Measurements from ENCODE around the gene HTRA1. TPM values are rescaled to one million over a fixed set of nuclear protein-coding genes. Genes with fewer than 3 reads are reported as not detected.

HTRA1 gene
- total and polyA plus RNA-seq, 2 donors (not counting 1 experiment from before 2014, with no cell fraction given) = 109 to 216 TPM

DNA sequence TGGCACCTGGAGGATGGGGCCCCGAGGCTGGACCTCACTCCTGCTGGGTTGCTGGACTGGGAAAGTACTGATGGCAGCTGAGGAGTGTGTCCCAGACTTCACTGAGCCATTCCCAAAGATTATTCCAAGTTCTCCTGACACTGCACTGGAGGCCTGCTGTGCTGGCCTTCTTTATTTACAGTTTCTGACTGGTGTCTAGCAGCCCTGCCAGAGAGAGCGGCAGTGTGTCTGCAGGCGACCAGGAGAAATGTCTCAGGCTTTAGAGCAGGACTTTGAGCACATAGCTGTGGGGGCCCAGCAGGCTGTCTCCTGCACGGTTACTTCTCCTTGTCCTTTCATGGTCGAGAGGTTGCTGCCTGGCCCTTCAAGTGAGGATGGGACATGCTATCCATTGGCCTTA is 16.1 kb downstream of the HTRA1 start:
- H3K4me1 ChIP-seq (ENCODE audit: control insufficient read depth, extremely low read depth, insufficient read depth, low read length) = peaks cover 10% of the 10 kb centered on the region
- no peaks in the 10 kb centered on the region for H4K20me1 ChIP-seq (ENCODE audit: control insufficient read depth, extremely low read depth, insufficient read depth, low read length)
- no peak overlapping the region for H2AFZ ChIP-seq (ENCODE audit: low read length)
- no peak overlapping the region for H3K4me3 ChIP-seq (replicated peaks in 1 of 4; ENCODE audit: control extremely low read depth in 1 of 4, insufficient read depth in 1 of 4, low read depth in 3 of 4, low read length in 4 of 4)
- H3K27me3 ChIP-seq (ENCODE audit: control insufficient read depth, insufficient read depth, low read length) = no peaks in the 10 kb centered on the region
- H3K36me3 ChIP-seq (ENCODE audit: control insufficient read depth, insufficient read depth, low read length) = no peaks in the 10 kb centered on the region
- H3K27ac ChIP-seq (ENCODE audit: insufficient read depth, low read length) = no peak overlapping the region
- TF ChIP-seq EZH2 (IDR thresholded peaks at IDR 0.05; ENCODE audit: low read length, missing control alignments) = no peak
- TF ChIP-seq, protein P1, sequence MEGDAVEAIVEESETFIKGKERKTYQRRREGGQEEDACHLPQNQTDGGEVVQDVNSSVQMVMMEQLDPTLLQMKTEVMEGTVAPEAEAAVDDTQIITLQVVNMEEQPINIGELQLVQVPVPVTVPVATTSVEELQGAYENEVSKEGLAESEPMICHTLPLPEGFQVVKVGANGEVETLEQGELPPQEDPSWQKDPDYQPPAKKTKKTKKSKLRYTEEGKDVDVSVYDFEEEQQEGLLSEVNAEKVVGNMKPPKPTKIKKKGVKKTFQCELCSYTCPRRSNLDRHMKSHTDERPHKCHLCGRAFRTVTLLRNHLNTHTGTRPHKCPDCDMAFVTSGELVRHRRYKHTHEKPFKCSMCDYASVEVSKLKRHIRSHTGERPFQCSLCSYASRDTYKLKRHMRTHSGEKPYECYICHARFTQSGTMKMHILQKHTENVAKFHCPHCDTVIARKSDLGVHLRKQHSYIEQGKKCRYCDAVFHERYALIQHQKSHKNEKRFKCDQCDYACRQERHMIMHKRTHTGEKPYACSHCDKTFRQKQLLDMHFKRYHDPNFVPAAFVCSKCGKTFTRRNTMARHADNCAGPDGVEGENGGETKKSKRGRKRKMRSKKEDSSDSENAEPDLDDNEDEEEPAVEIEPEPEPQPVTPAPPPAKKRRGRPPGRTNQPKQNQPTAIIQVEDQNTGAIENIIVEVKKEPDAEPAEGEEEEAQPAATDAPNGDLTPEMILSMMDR (conservative IDR thresholded peaks at IDR 0.05 in 1 of 2, IDR thresholded peaks at IDR 0.05 in 1 of 2; ENCODE audit: low read depth in 1 of 2, low read length in 2 of 2) = no peak
- no peak for DNase-seq (ENCODE audit: low read depth in 2 of 2)
- no peak overlapping the region for H3K9ac ChIP-seq (ENCODE audit: insufficient read depth, low read length)
- no peaks in the 10 kb centered on the region for H3K9me3 ChIP-seq (ENCODE audit: control insufficient read depth, insufficient read depth, low read depth, low read length)
- H3K4me2 ChIP-seq (ENCODE audit: extremely low read depth, insufficient read depth, low read length) = no peak overlapping the region
- no peaks in the 10 kb centered on the region for H3K79me2 ChIP-seq (ENCODE audit: control insufficient read depth, insufficient read depth, low read length)

DNA sequence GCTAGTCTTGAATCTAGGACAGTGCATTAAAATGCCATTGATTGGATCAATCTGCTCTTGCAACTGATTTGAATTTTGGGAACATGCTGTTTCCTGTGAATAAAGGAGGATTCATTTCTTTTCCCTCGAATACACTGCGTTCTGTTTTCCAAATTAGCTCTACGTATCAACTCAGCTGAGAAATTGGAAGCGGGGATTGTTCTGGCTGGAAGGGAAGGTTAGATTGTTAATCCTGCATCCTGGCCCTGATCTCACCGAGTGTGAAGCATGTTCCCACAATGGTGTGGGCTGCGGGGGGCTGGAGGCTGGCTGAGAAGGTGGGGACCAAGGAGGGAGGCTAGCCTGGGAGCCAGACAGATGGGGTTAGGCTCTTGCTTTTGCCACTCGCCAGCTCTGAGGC is 17.6 kb downstream of the HTRA1 start:
- Histone ChIP-seq H3K27me3 (ENCODE audit: control insufficient read depth, insufficient read depth, low read length) (no peaks in the 10 kb centered on the region), H4K20me1 (ENCODE audit: control insufficient read depth, extremely low read depth, insufficient read depth, low read length) (no peaks in the 10 kb centered on the region), H3K27ac (ENCODE audit: insufficient read depth, low read length) (no peak overlapping the region), H3K36me3 (ENCODE audit: control insufficient read depth, insufficient read depth, low read length) (no peaks in the 10 kb centered on the region), H2AFZ (ENCODE audit: low read length) (no peak overlapping the region), H3K4me1 (ENCODE audit: control insufficient read depth, extremely low read depth, insufficient read depth, low read length) (peaks cover 10% of the 10 kb centered on the region), H3K79me2 (ENCODE audit: control insufficient read depth, insufficient read depth, low read length) (no peaks in the 10 kb centered on the region), H3K9me3 (ENCODE audit: control insufficient read depth, insufficient read depth, low read depth, low read length) (no peaks in the 10 kb centered on the region), H3K4me2 (ENCODE audit: extremely low read depth, insufficient read depth, low read length) (no peak overlapping the region), H3K4me3 (replicated peaks in 1 of 4; ENCODE audit: control extremely low read depth in 1 of 4, insufficient read depth in 1 of 4, low read depth in 3 of 4, low read length in 4 of 4) (no peak overlapping the region), H3K9ac (ENCODE audit: insufficient read depth, low read length) (no peak overlapping the region)
- no peak for DNase-seq (ENCODE audit: low read depth in 2 of 2)
- no peak for TF ChIP-seq EZH2 (IDR thresholded peaks at IDR 0.05; ENCODE audit: low read length, missing control alignments)
- TF ChIP-seq, protein P1 (conservative IDR thresholded peaks at IDR 0.05 in 1 of 2, IDR thresholded peaks at IDR 0.05 in 1 of 2; ENCODE audit: low read depth in 1 of 2, low read length in 2 of 2) = no peak

DNA sequence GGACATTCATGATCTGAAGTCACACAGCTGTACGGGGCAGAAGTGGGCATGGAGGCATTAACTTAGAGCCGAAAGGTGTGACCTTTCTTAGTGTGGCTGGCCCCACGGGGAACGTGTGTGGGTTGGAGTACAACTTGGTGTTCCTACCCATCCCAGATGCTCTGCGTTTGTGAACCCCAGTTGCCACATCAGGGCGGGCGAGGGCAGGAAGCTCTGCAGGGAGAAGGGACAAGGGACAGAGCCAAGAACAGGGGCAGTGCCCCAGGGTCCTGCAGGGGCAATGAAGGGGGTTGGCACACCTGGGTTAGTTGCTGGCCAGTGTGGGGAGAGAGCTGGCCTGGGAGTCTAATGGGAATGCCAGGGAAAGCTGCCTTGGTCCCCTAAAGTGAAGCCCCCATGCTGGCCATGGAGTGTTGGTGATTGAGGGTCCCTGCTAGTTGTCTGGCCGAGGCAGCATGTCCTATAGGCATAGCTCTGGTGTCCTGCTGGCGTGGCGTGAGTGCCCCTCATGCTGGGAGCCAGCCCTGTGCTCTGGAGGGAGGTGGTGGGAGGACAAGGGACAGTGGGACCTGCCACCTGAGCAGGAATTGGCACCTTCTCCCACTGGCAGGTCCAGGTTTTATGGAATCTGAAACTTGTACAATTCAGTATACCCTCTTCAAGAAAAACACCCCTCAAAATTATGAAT is 18.9 kb downstream of the HTRA1 start:
- Histone ChIP-seq H2AFZ (ENCODE audit: low read length) (no peak overlapping the region), H3K4me2 (ENCODE audit: extremely low read depth, insufficient read depth, low read length) (no peak overlapping the region), H3K9me3 (ENCODE audit: control insufficient read depth, insufficient read depth, low read depth, low read length) (no peaks in the 10 kb centered on the region), H3K27ac (ENCODE audit: insufficient read depth, low read length) (no peak overlapping the region), H3K27me3 (ENCODE audit: control insufficient read depth, insufficient read depth, low read length) (no peaks in the 10 kb centered on the region), H3K36me3 (ENCODE audit: control insufficient read depth, insufficient read depth, low read length) (no peaks in the 10 kb centered on the region), H4K20me1 (ENCODE audit: control insufficient read depth, extremely low read depth, insufficient read depth, low read length) (no peaks in the 10 kb centered on the region), H3K9ac (ENCODE audit: insufficient read depth, low read length) (no peak overlapping the region), H3K4me3 (replicated peaks in 1 of 4; ENCODE audit: control extremely low read depth in 1 of 4, insufficient read depth in 1 of 4, low read depth in 3 of 4, low read length in 4 of 4) (no peak overlapping the region), H3K4me1 (ENCODE audit: control insufficient read depth, extremely low read depth, insufficient read depth, low read length) (peaks cover 7% of the 10 kb centered on the region), H3K79me2 (ENCODE audit: control insufficient read depth, insufficient read depth, low read length) (no peaks in the 10 kb centered on the region)
- DNase-seq (ENCODE audit: low read depth in 2 of 2) = no peak
- TF ChIP-seq EZH2 (IDR thresholded peaks at IDR 0.05; ENCODE audit: low read length, missing control alignments) = no peak
- TF ChIP-seq, protein P1 (conservative IDR thresholded peaks at IDR 0.05 in 1 of 2, IDR thresholded peaks at IDR 0.05 in 1 of 2; ENCODE audit: low read depth in 1 of 2, low read length in 2 of 2) = no peak
